ENCODE measurements around the gene ZNF732.
"Not testable (repeated sequence)": the region's sequence is repeated elsewhere in the genome, so short reads cannot be mapped to it uniquely, and the experiment has no call there.

The ZNF732 gene

GRCh38 chr4:253936-254756 lies 51.1 kb downstream of the ZNF732 start:
- no peak for DNase-seq (ENCODE audit: low read depth in 2 of 2, low spot score in 1 of 2)

GRCh38 chr4:252065-252601 lies 53.1 kb downstream of the ZNF732 start:
- no peak for DNase-seq (ENCODE audit: low read depth in 2 of 2, low spot score in 1 of 2)

GRCh38 chr4:244471-244870 lies 60.8 kb downstream of the ZNF732 start:
- DNase-seq (ENCODE audit: low read depth in 2 of 2, low spot score in 1 of 2), result peak in 1 of 2 donors; percentile 38

- DNase-seq (ENCODE audit: low read depth in 2 of 2, low spot score in 1 of 2), result no peak
These were observed 61.8 kb downstream of the ZNF732 start for GRCh38 chr4:243426-243825.

- peak; percentile 33 to 36 for DNase-seq (ENCODE audit: low read depth in 2 of 2, low spot score in 1 of 2)
These were observed 63.0 kb downstream of the ZNF732 start for GRCh38 chr4:242121-242848.

GRCh38 chr4:241411-241810 lies 63.9 kb downstream of the ZNF732 start:
- DNase-seq (ENCODE audit: low read depth in 2 of 2, low spot score in 1 of 2), result not testable (repeated sequence)

- DNase-seq (ENCODE audit: low read depth in 2 of 2, low spot score in 1 of 2), result no peak
These were observed 69.2 kb downstream of the ZNF732 start for GRCh38 chr4:236028-236427.

- DNase-seq (ENCODE audit: low read depth in 2 of 2, low spot score in 1 of 2), result no peak
These were observed 71.1 kb downstream of the ZNF732 start for GRCh38 chr4:234178-234577.

- DNase-seq (ENCODE audit: low read depth in 2 of 2, low spot score in 1 of 2), result no peak
These were observed 81.3 kb downstream of the ZNF732 start for GRCh38 chr4:223913-224497.
